PC-9 (cell line): ENCODE measurements around the gene SH3PXD2A. TPM values are rescaled to one million over a fixed set of nuclear protein-coding genes. Genes with fewer than 3 reads are reported as not detected.

Source experiments
- BruUV-seq: library from RNA; stranded (reverse); fragments of 400-500 nt; replicated peaks from 2 replicates; lab custom pipeline; 2021; lab: Mats Ljungman, UMichigan
- CTCF ChIA-PET: fragments of 300-600 bp; sonication (Branson Sonifier 250); formaldehyde crosslinking; loops from one replicate; lab custom pipeline; 2022; ENCODE audit warnings: antibody characterized with exemption; lab: Charles Lee
- POLR2A ChIA-PET: fragments of 300-600 bp; sonication (Branson Sonifier 250); formaldehyde crosslinking; loops from one replicate; lab custom pipeline; 2022; ENCODE audit warnings: antibody characterized with exemption; ENCODE audit not compliant: unreplicated experiment; lab: Charles Lee
- DNase-seq, 2 experiments: peaks; one replicate each; pipeline versions ENCODE4 v3.0.0 to v3.0.0-alpha.2; 2015 to 2022; ENCODE audit warnings: mixed read lengths in 1 of 2
- H2AFZ ChIP-seq: fragments of 200-600 bp; sonication (generic); 2 replicates; pipeline ENCODE4 v1.8.1; 2017; ENCODE audit warnings: antibody characterized with exemption
- H3F3A ChIP-seq: fragments of 200-600 bp; sonication (generic); 2 replicates; pipeline ENCODE4 v1.8.1; 2017; ENCODE audit warnings: antibody characterized with exemption, mild to moderate bottlenecking, low read depth; ENCODE audit not compliant: insufficient read depth
- H3K27ac ChIP-seq: fragments of 200-600 bp; sonication (generic); 2 replicates; pipeline ENCODE4 v1.6.1; 2016; ENCODE audit warnings: mixed run types
- H3K27me3 ChIP-seq: fragments of 200-600 bp; sonication (generic); 2 replicates; pipeline ENCODE4 v1.6.1; 2016; ENCODE audit warnings: low read depth, mixed run types; ENCODE audit not compliant: insufficient read depth
- H3K36me3 ChIP-seq: fragments of 200-600 bp; sonication (generic); 2 replicates; pipeline ENCODE4 v1.6.1; 2016; ENCODE audit warnings: low read depth, mixed run types
- H3K4me1 ChIP-seq: fragments of 200-600 bp; sonication (generic); replicated peaks from 2 replicates; pipeline ENCODE4 v1.6.1; 2016; ENCODE audit warnings: mixed run types; ENCODE audit not compliant: insufficient read depth
- H3K4me2 ChIP-seq: fragments of 200-600 bp; sonication (generic); 2 replicates; pipeline ENCODE4 v1.6.1; 2017; ENCODE audit warnings: mixed run types
- H3K4me3 ChIP-seq: fragments of 200-600 bp; sonication (generic); 2 replicates; pipeline ENCODE4 v1.6.1; 2016; ENCODE audit warnings: mixed run types
- H3K79me2 ChIP-seq: fragments of 200-600 bp; sonication (generic); 2 replicates; pipeline ENCODE4 v1.6.1; 2017; ENCODE audit warnings: low read depth, mixed run types
- H3K9me2 ChIP-seq: fragments of 200-600 bp; sonication (generic); 2 replicates; pipeline ENCODE4 v1.8.1; 2017; ENCODE audit warnings: mild to moderate bottlenecking; ENCODE audit not compliant: insufficient read depth
- H3K9me3 ChIP-seq: fragments of 200-600 bp; sonication (generic); 2 replicates; pipeline ENCODE4 v1.8.1; 2016; ENCODE audit warnings: low read depth; ENCODE audit not compliant: insufficient read depth
- H4K20me1 ChIP-seq: fragments of 200-600 bp; sonication (generic); 2 replicates; pipeline ENCODE4 v1.8.1; 2017; ENCODE audit not compliant: insufficient read depth
- CTCF ChIP-seq: fragments of 200-600 bp; sonication (generic); conservative IDR thresholded peaks from 2 replicates; pipeline ENCODE4 v1.6.1; 2017; ENCODE audit warnings: mixed run types, antibody characterized with exemption, mild to moderate bottlenecking, moderate library complexity
- EZH2 ChIP-seq: fragments of 200-600 bp; sonication (generic); IDR thresholded peaks from 2 replicates; pipeline ENCODE4 v1.8.0; 2017; ENCODE audit warnings: antibody characterized with exemption, low read depth
- intact Hi-C: fragments of 100-400 bp; cut with micrococcal nuclease; formaldehyde crosslinking; loops from one replicate; pipeline ENCODE4 v1.10.0; 2022; ENCODE audit not compliant: unreplicated experiment
- total RNA-seq: library from RNA; stranded (reverse); gene quantifications from 2 replicates; pipeline ENCODE4 v1.2.3, GENCODE V29; 2021

The SH3PXD2A gene
- total RNA-seq, 1 experiment from 2014 or later: 12.5 TPM

GRCh38 chr10:103812432-103812831 is 42.9 kb downstream of the SH3PXD2A start:
- H3K36me3 ChIP-seq: no peaks in the 10 kb centered on the region
- no peak overlapping the region for H3K4me3 ChIP-seq
- ChIA-PET POLR2A (no interaction called here), CTCF (no interaction called here)
- H3K27ac ChIP-seq: no peak overlapping the region
- peaks cover 7% of the 10 kb centered on the region; the same call in 1 of the 2 replicates for H3K4me1 ChIP-seq
- no peak for TF ChIP-seq CTCF
- TF ChIP-seq EZH2: no peak
- H3K79me2 ChIP-seq: no peaks in the 10 kb centered on the region
- intact Hi-C loops: no loop called here
- H4K20me1 ChIP-seq: no peaks in the 10 kb centered on the region
- H3K9me2 ChIP-seq: no peaks in the 10 kb centered on the region
- no peak for DNase-seq
- BruUV-seq: no TSS peak
- no peaks in the 10 kb centered on the region for H3K27me3 ChIP-seq
- no peak overlapping the region for H2AFZ ChIP-seq
- no peaks in the 10 kb centered on the region for H3K9me3 ChIP-seq
- no peak overlapping the region for H3K4me2 ChIP-seq
- no peaks in the 10 kb centered on the region for H3F3A ChIP-seq

GRCh38 chr10:103812004-103812403 is 43.4 kb downstream of the SH3PXD2A start:
- Histone ChIP-seq H3K4me1 (peaks cover 7% of the 10 kb centered on the region; the same call in 1 of the 2 replicates), H3K4me2 (no peak overlapping the region), H3F3A (no peaks in the 10 kb centered on the region), H3K36me3 (no peaks in the 10 kb centered on the region), H3K9me2 (no peaks in the 10 kb centered on the region), H4K20me1 (no peaks in the 10 kb centered on the region), H2AFZ (no peak overlapping the region), H3K9me3 (no peaks in the 10 kb centered on the region), H3K4me3 (no peak overlapping the region), H3K27ac (no peak overlapping the region), H3K27me3 (no peaks in the 10 kb centered on the region), H3K79me2 (no peaks in the 10 kb centered on the region)
- DNase-seq: no peak
- ChIA-PET POLR2A (no interaction called here), CTCF (no interaction called here)
- intact Hi-C loops: no loop called here
- TF ChIP-seq CTCF (no peak), EZH2 (no peak)
- BruUV-seq: no TSS peak

GRCh38 chr10:103811463-103811862 is 43.9 kb downstream of the SH3PXD2A start:
- H4K20me1 ChIP-seq: no peaks in the 10 kb centered on the region
- no peaks in the 10 kb centered on the region for H3K9me3 ChIP-seq
- intact Hi-C loops: no loop called here
- H3K79me2 ChIP-seq: no peaks in the 10 kb centered on the region
- peaks cover 4% of the 10 kb centered on the region; the same call in 1 of the 2 replicates for H3K4me1 ChIP-seq
- TF ChIP-seq EZH2 (no peak), CTCF (no peak)
- BruUV-seq: no TSS peak
- ChIA-PET POLR2A (interaction anchor here (0.6 kb wide), 1 partner anchor 10 kb away, joined by 3 read pairs; no protein-coding TSS in a partner anchor), CTCF (no interaction called here)
- H3K4me3 ChIP-seq: no peak overlapping the region
- no peak overlapping the region for H3K4me2 ChIP-seq
- H3K36me3 ChIP-seq: no peaks in the 10 kb centered on the region
- DNase-seq: no peak
- no peaks in the 10 kb centered on the region for H3F3A ChIP-seq
- H2AFZ ChIP-seq: no peak overlapping the region
- no peaks in the 10 kb centered on the region for H3K9me2 ChIP-seq
- no peaks in the 10 kb centered on the region for H3K27me3 ChIP-seq
- no peak overlapping the region for H3K27ac ChIP-seq
